Gastroesophageal sphincter (tissue), 4 donors: Measurements from ENCODE around the gene AKAP6. TPM values are rescaled to one million over a fixed set of nuclear protein-coding genes. Genes with fewer than 3 reads are reported as not detected.

Experiments
- ATAC-seq: fragments of 150-250 bp; one replicate; pipeline ENCODE4 v1.9.1; 2016; ENCODE audit warnings: mild to moderate bottlenecking, moderate library complexity
- H3K27ac ChIP-seq, 4 donors: fragments of 200-600 bp; sonication (generic) in 3 of 4; 1 replicate in 3 of 4; 2 replicates in 1 of 4; pipeline ENCODE4 v1.5.1; 2016 to 2019
- H3K27me3 ChIP-seq: fragments of 200-600 bp; sonication (generic); one replicate; pipeline ENCODE4 v1.5.1; 2019
- H3K36me3 ChIP-seq, 2 donors: fragments of 200-600 bp; sonication (generic); one replicate each; pipeline ENCODE4 v1.5.1; 2019; ENCODE audit warnings: control low read depth in 1 of 2
- H3K4me1 ChIP-seq, 3 donors: fragments of 200-600 bp; sonication (generic); 1 replicate in 2 of 3; 2 replicates in 1 of 3; pipeline ENCODE4 v1.5.1; 2016 to 2019; ENCODE audit warnings: control low read depth in 2 of 3
- H3K4me3 ChIP-seq, 2 donors: fragments of 200-600 bp; sonication (generic); one replicate each; pipeline ENCODE4 v1.5.1; 2019; ENCODE audit warnings: mild to moderate bottlenecking in 1 of 2, moderate library complexity in 1 of 2
- H3K9me3 ChIP-seq, 3 donors: fragments of 200-600 bp; sonication (generic); one replicate each; pipeline ENCODE4 v1.5.1; 2017 to 2019; ENCODE audit warnings: control low read depth in 2 of 3
- EP300 ChIP-seq: sonication (generic); formaldehyde crosslinking; IDR thresholded peaks from one replicate; pipeline ENCODE4 v1.6.1; 2017; ENCODE audit warnings: antibody characterized with exemption, mild to moderate bottlenecking
- POLR2A ChIP-seq, 2 donors: fragments of 450-650 bp; IDR thresholded peaks; one replicate each; pipeline ENCODE4 v1.6.1; 2017; ENCODE audit warnings: antibody characterized with exemption in 2 of 2, mild to moderate bottlenecking in 2 of 2, moderate library complexity in 1 of 2
- POLR2AphosphoS5 ChIP-seq: sonication (generic); formaldehyde crosslinking; IDR thresholded peaks from one replicate; pipeline ENCODE4 v1.6.1; 2017; ENCODE audit warnings: antibody characterized with exemption
- WGBS, 2 donors: methylation state at CpG; one replicate each; pipeline ENCODE4 v1.1.5; 2018; ENCODE audit warnings: low coverage in 1 of 2; 5-methylcytosine and 5-hydroxymethylcytosine counted together
- total RNA-seq, 4 donors: library from RNA; depleted of rRNA; stranded (reverse); fragments of >200 nt; gene quantifications; one replicate each; pipeline ENCODE4 v1.1.0, GENCODE V29; 2016
- TF ChIP-seq, protein P1 (sequence below), 4 experiments: fragments of 200-600 bp in 2 of 4; fragments of 450-650 bp in 2 of 4; sonication (generic) in 1 of 4; IDR thresholded peaks; one replicate each; pipeline ENCODE4 v1.5.1; 2017 to 2019; ENCODE audit warnings: antibody characterized with exemption in 4 of 4, mild to moderate bottlenecking in 2 of 4, moderate library complexity in 2 of 4

The AKAP6 gene
- total RNA-seq, 4 donors from 2014 or later, result 33.1 to 65.4 (median 45.0) TPM

DNA sequence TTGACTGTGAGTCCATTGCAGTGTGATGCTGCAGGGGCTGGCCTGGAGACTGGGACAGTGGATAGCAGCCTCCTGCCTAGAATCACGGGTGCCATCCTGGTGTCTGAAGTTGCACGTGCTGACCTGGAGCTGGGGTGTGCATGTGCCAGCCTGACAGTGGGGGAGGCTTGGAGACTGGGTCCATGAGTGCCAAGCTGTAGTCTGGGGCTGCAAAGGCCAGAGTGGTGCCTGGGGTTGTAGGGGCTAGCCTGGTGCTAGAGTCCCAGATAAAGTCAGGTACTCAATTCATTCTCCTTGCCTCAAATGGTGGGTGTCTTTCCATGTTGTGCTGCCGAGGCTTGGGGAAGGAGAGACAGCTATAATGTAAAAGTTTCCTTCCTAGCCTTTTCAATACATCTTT, 427.7 kb downstream of the AKAP6 start:
- Histone ChIP-seq H3K4me3 (no peak overlapping the region), H3K36me3 (no peaks in the 10 kb centered on the region), H3K27ac (no peak overlapping the region), H3K27me3 (no peaks in the 10 kb centered on the region), H3K4me1 (no peaks in the 10 kb centered on the region), H3K9me3 (peaks cover 0 to 15% (median 0%) of the 10 kb centered on the region in 3 donors)
- no peak for ATAC-seq
- TF ChIP-seq EP300 (no peak), POLR2AphosphoS5 (no peak), POLR2A (IDR thresholded peaks at IDR 0.05) (no peak)
- TF ChIP-seq, protein P1, sequence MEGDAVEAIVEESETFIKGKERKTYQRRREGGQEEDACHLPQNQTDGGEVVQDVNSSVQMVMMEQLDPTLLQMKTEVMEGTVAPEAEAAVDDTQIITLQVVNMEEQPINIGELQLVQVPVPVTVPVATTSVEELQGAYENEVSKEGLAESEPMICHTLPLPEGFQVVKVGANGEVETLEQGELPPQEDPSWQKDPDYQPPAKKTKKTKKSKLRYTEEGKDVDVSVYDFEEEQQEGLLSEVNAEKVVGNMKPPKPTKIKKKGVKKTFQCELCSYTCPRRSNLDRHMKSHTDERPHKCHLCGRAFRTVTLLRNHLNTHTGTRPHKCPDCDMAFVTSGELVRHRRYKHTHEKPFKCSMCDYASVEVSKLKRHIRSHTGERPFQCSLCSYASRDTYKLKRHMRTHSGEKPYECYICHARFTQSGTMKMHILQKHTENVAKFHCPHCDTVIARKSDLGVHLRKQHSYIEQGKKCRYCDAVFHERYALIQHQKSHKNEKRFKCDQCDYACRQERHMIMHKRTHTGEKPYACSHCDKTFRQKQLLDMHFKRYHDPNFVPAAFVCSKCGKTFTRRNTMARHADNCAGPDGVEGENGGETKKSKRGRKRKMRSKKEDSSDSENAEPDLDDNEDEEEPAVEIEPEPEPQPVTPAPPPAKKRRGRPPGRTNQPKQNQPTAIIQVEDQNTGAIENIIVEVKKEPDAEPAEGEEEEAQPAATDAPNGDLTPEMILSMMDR (IDR thresholded peaks at IDR 0.05), result no peak
- WGBS, 2 donors, result 83 to 88% methylated on average over 1 of the region's 3 CpGs

DNA sequence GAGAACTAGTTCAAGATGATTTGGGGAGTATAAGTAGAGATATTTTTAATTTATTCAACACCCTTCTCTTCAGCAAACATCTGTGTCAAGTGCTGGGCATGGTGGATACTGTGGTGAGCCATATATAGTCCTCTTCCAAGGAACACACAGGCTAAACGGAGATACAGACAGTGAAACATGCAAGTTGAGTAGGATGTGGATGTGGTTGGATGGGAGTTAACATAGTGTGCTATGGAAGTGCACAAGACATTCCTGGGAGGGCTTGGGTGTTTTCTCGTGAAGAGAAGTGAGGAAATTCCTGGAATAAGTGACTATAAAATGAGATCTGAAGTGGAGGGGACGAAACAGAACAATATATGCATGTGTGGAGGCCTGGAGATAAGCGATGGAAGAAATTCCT, 428.5 kb downstream of the AKAP6 start:
- no peak for TF ChIP-seq POLR2A (IDR thresholded peaks at IDR 0.05)
- no peak for TF ChIP-seq EP300
- TF ChIP-seq, protein P1 (IDR thresholded peaks at IDR 0.05), result no peak
- TF ChIP-seq POLR2AphosphoS5, result no peak
- H3K4me1 ChIP-seq, result no peaks in the 10 kb centered on the region
- 75 to 79% methylated on average over 4 of the region's 4 CpGs for WGBS, 2 donors
- H3K4me3 ChIP-seq, result no peak overlapping the region
- H3K27ac ChIP-seq, result no peak overlapping the region
- H3K36me3 ChIP-seq, result no peaks in the 10 kb centered on the region
- peaks cover 0 to 15% (median 0%) of the 10 kb centered on the region in 3 donors for H3K9me3 ChIP-seq
- no peak for ATAC-seq
- no peaks in the 10 kb centered on the region for H3K27me3 ChIP-seq

DNA sequence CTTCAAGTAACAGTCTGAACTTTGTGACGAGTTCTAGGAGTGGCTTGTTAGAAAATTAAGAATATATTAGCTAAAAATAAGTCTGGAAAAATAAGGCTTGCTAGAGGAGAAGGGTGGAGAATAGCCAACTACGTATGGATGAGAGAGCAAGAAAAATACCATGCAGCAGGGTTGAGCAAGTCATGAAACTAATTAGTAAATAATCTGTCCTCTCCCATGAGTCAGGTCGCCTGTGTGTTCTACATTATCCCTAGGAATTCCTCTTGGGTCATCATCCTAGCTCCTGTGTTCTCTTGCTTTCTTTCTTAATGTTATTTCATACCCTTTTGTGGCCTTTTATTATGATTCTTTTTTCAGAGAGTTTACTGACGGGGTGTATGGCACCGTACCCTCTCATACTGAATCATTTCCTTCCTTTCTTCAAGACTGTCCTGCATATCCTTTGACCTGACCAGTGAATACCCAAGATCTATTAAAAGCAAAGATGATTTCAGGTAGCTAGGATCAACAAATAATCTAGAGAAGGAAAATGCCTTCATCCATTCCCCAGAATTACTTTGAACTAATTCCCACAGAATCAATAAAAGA, 432.4 kb downstream of the AKAP6 start:
- Histone ChIP-seq H3K36me3 (no peaks in the 10 kb centered on the region), H3K9me3 (no peaks in the 10 kb centered on the region), H3K27me3 (no peaks in the 10 kb centered on the region), H3K4me1 (peaks cover 0 to 5% (median 0%) of the 10 kb centered on the region in 3 donors), H3K4me3 (no peak overlapping the region), H3K27ac (no peak overlapping the region)
- no peak for ATAC-seq
- 52 to 67% methylated on average over 5 of the region's 5 CpGs for WGBS, 2 donors
- TF ChIP-seq, protein P1 (IDR thresholded peaks at IDR 0.05), result no peak
- TF ChIP-seq POLR2A (IDR thresholded peaks at IDR 0.05) (no peak), POLR2AphosphoS5 (no peak), EP300 (no peak)

GRCh38 chr14:32762886-32763285, 433.8 kb downstream of the AKAP6 start:
- no peaks in the 10 kb centered on the region for H3K36me3 ChIP-seq
- H3K9me3 ChIP-seq, result no peaks in the 10 kb centered on the region
- H3K4me1 ChIP-seq, result peaks cover 0 to 5% (median 0%) of the 10 kb centered on the region in 3 donors
- no peaks in the 10 kb centered on the region for H3K27me3 ChIP-seq
- H3K4me3 ChIP-seq, result no peak overlapping the region
- H3K27ac ChIP-seq, result no peak overlapping the region
- TF ChIP-seq POLR2A (IDR thresholded peaks at IDR 0.05) (no peak), EP300 (no peak), POLR2AphosphoS5 (no peak)
- TF ChIP-seq, protein P1 (IDR thresholded peaks at IDR 0.05), result no peak
- 64 to 67% methylated on average over 2 of the region's 2 CpGs for WGBS, 2 donors
- no peak for ATAC-seq

DNA sequence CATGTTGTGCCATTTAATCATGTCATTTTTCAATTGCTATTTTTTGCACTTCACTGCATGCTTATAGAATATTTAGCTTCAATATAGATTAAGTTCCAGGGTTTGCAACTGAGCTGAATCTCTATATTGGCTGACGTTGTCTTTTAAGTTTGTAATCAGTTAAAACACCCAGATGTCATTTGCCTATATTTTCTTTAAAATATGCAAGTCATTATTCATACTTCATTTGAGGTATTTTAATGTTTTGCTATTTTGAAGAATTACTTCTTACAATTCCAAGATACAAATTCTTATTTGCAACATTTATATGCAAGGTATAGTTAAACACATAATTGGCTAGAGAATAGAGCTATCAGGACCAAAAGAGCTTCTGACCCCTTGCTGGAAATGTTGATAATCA, 434.6 kb downstream of the AKAP6 start:
- no peak for ATAC-seq
- H3K9me3 ChIP-seq, result no peaks in the 10 kb centered on the region
- H3K4me1 ChIP-seq, result peaks cover 0 to 5% (median 0%) of the 10 kb centered on the region in 3 donors
- H3K27ac ChIP-seq, result no peak overlapping the region
- H3K4me3 ChIP-seq, result no peak overlapping the region
- no peak for TF ChIP-seq POLR2AphosphoS5
- TF ChIP-seq, protein P1 (IDR thresholded peaks at IDR 0.05), result no peak
- no peak for TF ChIP-seq EP300
- no peak for TF ChIP-seq POLR2A (IDR thresholded peaks at IDR 0.05)
- H3K36me3 ChIP-seq, result no peaks in the 10 kb centered on the region
- WGBS, 2 donors, result 70 to 86% methylated on average over 1 of the region's 1 CpG
- no peaks in the 10 kb centered on the region for H3K27me3 ChIP-seq
